HFFc6 (cell line): ENCODE data around the gene PDZD8. TPM values are rescaled to one million over a fixed set of nuclear protein-coding genes. Genes with fewer than 3 reads are reported as not detected.

Source experiments
- DNase-seq: peaks from one replicate; pipeline ENCODE4 v3.0.0-alpha.2; 2018
- H3K27ac Mint-ChIP-seq: 2 replicates; pipeline ENCODE4 v1.8.0; 2020; ENCODE audit warnings: mild to moderate bottlenecking, mixed read lengths
- H3K27me3 Mint-ChIP-seq: 2 replicates; pipeline ENCODE4 v1.8.0; 2021; ENCODE audit warnings: mild to moderate bottlenecking, moderate library complexity, mixed read lengths; ENCODE audit not compliant: insufficient read depth
- H3K36me3 Mint-ChIP-seq: 2 replicates; pipeline ENCODE4 v1.8.0; 2021; ENCODE audit warnings: low read depth, mixed read lengths
- H3K4me1 Mint-ChIP-seq: 2 replicates; pipeline ENCODE4 v1.8.0; 2020; ENCODE audit warnings: low read depth, mixed read lengths
- H3K4me3 Mint-ChIP-seq: 2 replicates; pipeline ENCODE4 v1.8.0; 2020; ENCODE audit warnings: mild to moderate bottlenecking, moderate library complexity, mixed read lengths
- H3K9me3 Mint-ChIP-seq: 2 replicates; pipeline ENCODE4 v1.8.0; 2020; ENCODE audit warnings: mild to moderate bottlenecking, mixed read lengths
- CTCF ChIP-seq: fragments of 200-600 bp; sonication (generic); IDR thresholded peaks from 2 replicates; pipeline ENCODE4 v1.5.0; 2021; ENCODE audit warnings: antibody characterized with exemption, mild to moderate bottlenecking
- total RNA-seq, 6 experiments: library from RNA; stranded (reverse); fragmentation: NEBNext Ultra II Directional; extraction: Animal tissue kit (Norgen Biotek cat#: 25700); gene quantifications; 2 replicates in 1 of 6; 3 replicates in 5 of 6; pipeline ENCODE4 v1.2.3, GENCODE V29; 2021

PDZD8 gene
- total RNA-seq, 6 experiments from 2014 or later = 29.9 to 32.5 (median 31.5) TPM

- Mint-ChIP-seq H3K4me1 (no peaks in the 10 kb centered on the region; the same call in 1 of the 2 replicates), H3K27me3 (peaks cover 27% of the 10 kb centered on the region), H3K27ac (no peak overlapping the region), H3K36me3 (no peaks in the 10 kb centered on the region), H3K4me3 (no peak overlapping the region), H3K9me3 (no peaks in the 10 kb centered on the region)
- no peak for DNase-seq
- no peak for TF ChIP-seq CTCF
Measured at GRCh38 chr10:117390420-117390819, 15.2 kb upstream of the PDZD8 start.

- no peak overlapping the region for H3K27ac Mint-ChIP-seq
- H3K4me3 Mint-ChIP-seq = no peak overlapping the region
- no peak for DNase-seq
- peaks cover 40% of the 10 kb centered on the region for H3K27me3 Mint-ChIP-seq
- no peaks in the 10 kb centered on the region for H3K9me3 Mint-ChIP-seq
- TF ChIP-seq CTCF = no peak
- no peaks in the 10 kb centered on the region; the same call in 1 of the 2 replicates for H3K4me1 Mint-ChIP-seq
- H3K36me3 Mint-ChIP-seq = no peaks in the 10 kb centered on the region
Measured at GRCh38 chr10:117386805-117387204, 11.6 kb upstream of the PDZD8 start.

- Mint-ChIP-seq H3K36me3 (no peaks in the 10 kb centered on the region; the same call in 1 of the 2 replicates), H3K4me1 (no peaks in the 10 kb centered on the region), H3K9me3 (peaks cover 4% of the 10 kb centered on the region; the same call in 1 of the 2 replicates), H3K27me3 (peaks cover 38% of the 10 kb centered on the region), H3K27ac (no peak overlapping the region), H3K4me3 (no peak overlapping the region)
- TF ChIP-seq CTCF = no peak
- DNase-seq = no peak
Measured at GRCh38 chr10:117382861-117383260, 7.6 kb upstream of the PDZD8 start.

GRCh38 chr10:117374506-117375359 is 507 bp downstream of the PDZD8 start:
- DNase-seq = peak; percentile 1
- peak overlapping the region; percentile 86 for H3K27ac Mint-ChIP-seq

GRCh38 chr10:117373823-117374505 is 1.3 kb downstream of the PDZD8 start:
- Mint-ChIP-seq H3K27me3 (peaks cover 1% of the 10 kb centered on the region; the same call in 1 of the 2 replicates), H3K36me3 (no peaks in the 10 kb centered on the region), H3K4me1 (peaks cover 41% of the 10 kb centered on the region), H3K4me3 (peak overlapping the region; percentile 95), H3K27ac (peak overlapping the region; percentile 86), H3K9me3 (no peaks in the 10 kb centered on the region)
- TF ChIP-seq CTCF = no peak
- peak; percentile 21 for DNase-seq

More at GRCh38 chr10:117374506-117375359, 507 bp downstream of the PDZD8 start:
- no peak for TF ChIP-seq CTCF
- H3K27me3 Mint-ChIP-seq = peaks cover 3% of the 10 kb centered on the region; the same call in 1 of the 2 replicates
- peak overlapping the region; percentile 95 for H3K4me3 Mint-ChIP-seq
- H3K4me1 Mint-ChIP-seq = peaks cover 35% of the 10 kb centered on the region
- no peaks in the 10 kb centered on the region for H3K36me3 Mint-ChIP-seq
- no peaks in the 10 kb centered on the region for H3K9me3 Mint-ChIP-seq
